AG10803 (cell line): ENCODE data around the gene XDH.
A peak's percentile ranks its signal among the peaks of the same experiment; 100 is the strongest.

Experiments
- DNase-seq: peaks from one replicate; pipeline ENCODE4 v3.0.0; 2010; ENCODE audit warnings: low read depth
- H3K4me3 ChIP-seq: 2 replicates; pipeline ENCODE4 v1.5.1; 2011; ENCODE audit warnings: mild to moderate bottlenecking, low read length, control low read depth
- CTCF ChIP-seq: conservative IDR thresholded peaks from 2 replicates; pipeline ENCODE4 v1.5.1; 2011; ENCODE audit warnings: mild to moderate bottlenecking, low read length, control low read depth, inconsistent platforms

The XDH gene

GRCh38 chr2:31333527-31334183 is 80.9 kb downstream of the XDH start:
- no peak overlapping the region for H3K4me3 ChIP-seq
- TF ChIP-seq CTCF = peak; percentile 100
- peak; percentile 78 for DNase-seq

GRCh38 chr2:31333046-31333445 is 81.5 kb downstream of the XDH start:
- no peak for TF ChIP-seq CTCF
- no peak overlapping the region for H3K4me3 ChIP-seq
- no peak for DNase-seq

- no peak for TF ChIP-seq CTCF
- H3K4me3 ChIP-seq = no peak overlapping the region
- DNase-seq = no peak
Observed at GRCh38 chr2:31332521-31332920, 82.0 kb downstream of the XDH start.

GRCh38 chr2:31331156-31331555 is 83.4 kb downstream of the XDH start:
- DNase-seq = no peak
- TF ChIP-seq CTCF = no peak

GRCh38 chr2:31329081-31329625 is 85.4 kb downstream of the XDH start:
- no peak for TF ChIP-seq CTCF
- no peak for DNase-seq
- no peak overlapping the region for H3K4me3 ChIP-seq

More at GRCh38 chr2:31331156-31331555, 83.4 kb downstream of the XDH start:
- H3K4me3 ChIP-seq = no peak overlapping the region

- no peak overlapping the region for H3K4me3 ChIP-seq
- TF ChIP-seq CTCF = no peak
- DNase-seq = no peak
Observed at GRCh38 chr2:31328026-31328425, 86.5 kb downstream of the XDH start.

- DNase-seq = no peak
- TF ChIP-seq CTCF = no peak
- H3K4me3 ChIP-seq = no peak overlapping the region
Observed at GRCh38 chr2:31327505-31327904, 87.0 kb downstream of the XDH start.
